SK-N-SH (cell line): ENCODE results near the gene SDC3.

Source experiments
- CTCF ChIP-seq: fragments of 200-600 bp; sonication (generic); IDR thresholded peaks from 2 replicates; pipeline ENCODE4 v1.6.1; 2017; ENCODE audit warnings: antibody characterized with exemption, mild to moderate bottlenecking, moderate library complexity
- EP300 ChIP-seq, 2 experiments: IDR thresholded peaks; 2 replicates each; pipeline versions ENCODE4 v1.4.0 to v1.6.1; 2012; ENCODE audit warnings: borderline replicate concordance in 1 of 2, low read depth in 1 of 2, low read length in 1 of 2
- EZH2phosphoT487 ChIP-seq: fragments of 200-600 bp; sonication (generic); IDR thresholded peaks from 2 replicates; pipeline ENCODE4 v1.6.1; 2017; ENCODE audit warnings: low read depth, mixed run types, mild to moderate bottlenecking, antibody characterized with exemption, moderate library complexity, borderline replicate concordance
- JUND ChIP-seq: IDR thresholded peaks from 2 replicates; pipeline ENCODE4 v1.4.0; 2012
- MAX ChIP-seq: IDR thresholded peaks from 2 replicates; pipeline ENCODE4 v1.4.0; 2012; ENCODE audit warnings: low read depth
- NRF1 ChIP-seq: IDR thresholded peaks from 2 replicates; pipeline ENCODE4 v1.6.1; 2012; ENCODE audit warnings: low read depth, mild to moderate bottlenecking, low read length
- POLR2AphosphoS5 ChIP-seq: IDR thresholded peaks from 2 replicates; pipeline ENCODE4 v1.6.1; 2012; ENCODE audit warnings: low read depth, low read length
- RAD21 ChIP-seq: IDR thresholded peaks from 2 replicates; pipeline ENCODE4 v1.6.1; 2012; ENCODE audit warnings: mild to moderate bottlenecking, low read length

- TF ChIP-seq CTCF (no peak), POLR2AphosphoS5 (no peak), NRF1 (no peak), EP300 (IDR thresholded peaks at IDR 0.05; ENCODE audit: borderline replicate concordance in 1 of 2, low read depth in 1 of 2, low read length in 1 of 2) (no peak), JUND (no peak), MAX (no peak), EZH2phosphoT487 (no peak), RAD21 (no peak)
Measured at GRCh38 chr1:30928789-30929134, 20.2 kb upstream of the SDC3 start.
